H1 (cell line): ENCODE data around the gene ANKRD53. TPM values are rescaled to one million over a fixed set of nuclear protein-coding genes. Genes with fewer than 3 reads are reported as not detected.

Experiments
- GABPA ChIP-seq: IDR thresholded peaks from 2 replicates; pipeline ENCODE4 v1.6.1; 2011; ENCODE audit warnings: mild to moderate bottlenecking, low read length, moderate library complexity, borderline replicate concordance; ENCODE audit not compliant: insufficient read depth
- RNF2 ChIP-seq: fragments of 200-900, 300-1000 bp; sonication (generic); IDR thresholded peaks from 2 replicates; pipeline ENCODE4 v1.7.1; 2016; ENCODE audit warnings: borderline replicate concordance, low read depth, mild to moderate bottlenecking, antibody characterized with exemption, low read length; ENCODE audit not compliant: poor library complexity, severe bottlenecking; ENCODE audit errors: missing control alignments
- SIRT6 ChIP-seq: IDR thresholded peaks from one replicate; pipeline ENCODE4 v1.7.1; 2012; ENCODE audit warnings: low read length, inconsistent platforms
- TEAD4 ChIP-seq: IDR thresholded peaks from 2 replicates; pipeline ENCODE4 v1.6.1; 2012; ENCODE audit warnings: low read depth, low read length, inconsistent platforms, mixed read lengths
- polyA plus RNA-seq, 7 experiments: library from polyadenylated mRNA; depleted of rRNA in 3 of 7; stranded (reverse) in 5 of 7; unstranded in 2 of 7; fragments of >200 nt in 5 of 7; fragments of 200-250 nt in 2 of 7; gene quantifications; 1 replicate in 5 of 7; 2 replicates in 1 of 7; 4 replicates in 1 of 7; pipeline versions ENCODE4 v1.2.1 to v1.2.3, GENCODE V29; 2011 to 2013; ENCODE audit warnings: missing spikeins in 2 of 7, mixed read lengths in 2 of 7
- total RNA-seq: library from RNA; stranded (reverse); fragmentation: NEBNext Ultra II Directional; extraction: Animal tissue kit (Norgen Biotek cat#: 25700); gene quantifications from 2 replicates; pipeline ENCODE4 v1.2.1, GENCODE V29; 2021
- TF ChIP-seq, protein P1 (sequence below): IDR thresholded peaks from 2 replicates; pipeline ENCODE4 v1.6.1; 2012; ENCODE audit warnings: inconsistent platforms
- TF ChIP-seq, protein P2 (sequence below): IDR thresholded peaks from 2 replicates; pipeline ENCODE4 v1.6.1; 2012; ENCODE audit warnings: inconsistent platforms

ANKRD53 gene
- total and polyA plus RNA-seq, 2 of the 8 experiments (the other 6 are each of a cell fraction or from before 2014, with no cell fraction given), result 0.39 to 0.70 TPM

DNA sequence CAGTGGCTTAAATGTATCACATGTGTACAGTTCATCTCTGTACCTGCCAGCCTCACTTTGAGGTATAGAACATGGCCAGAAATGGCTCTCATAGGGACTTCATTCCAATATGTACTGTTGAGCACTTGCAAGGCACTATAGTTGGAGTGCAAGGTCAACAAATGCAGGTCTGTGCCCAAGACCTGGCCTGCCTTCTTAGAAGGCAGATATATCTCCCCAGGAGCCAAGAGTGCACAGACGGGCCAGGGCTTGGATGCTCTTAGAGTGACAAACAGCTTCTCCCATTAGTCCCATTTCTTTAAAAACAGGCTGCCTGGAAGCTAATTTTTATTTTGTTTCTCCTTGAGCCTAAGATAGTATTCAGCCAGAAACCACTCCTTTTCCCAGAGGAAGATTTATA lies 9.0 kb downstream of the ANKRD53 start (continued):
- no peak for TF ChIP-seq TEAD4
- TF ChIP-seq, protein P1, sequence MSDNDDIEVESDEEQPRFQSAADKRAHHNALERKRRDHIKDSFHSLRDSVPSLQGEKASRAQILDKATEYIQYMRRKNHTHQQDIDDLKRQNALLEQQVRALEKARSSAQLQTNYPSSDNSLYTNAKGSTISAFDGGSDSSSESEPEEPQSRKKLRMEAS, result no peak
- TF ChIP-seq SIRT6, result no peak
- TF ChIP-seq GABPA, result no peak
- TF ChIP-seq RNF2, result no peak
- TF ChIP-seq, protein P2, sequence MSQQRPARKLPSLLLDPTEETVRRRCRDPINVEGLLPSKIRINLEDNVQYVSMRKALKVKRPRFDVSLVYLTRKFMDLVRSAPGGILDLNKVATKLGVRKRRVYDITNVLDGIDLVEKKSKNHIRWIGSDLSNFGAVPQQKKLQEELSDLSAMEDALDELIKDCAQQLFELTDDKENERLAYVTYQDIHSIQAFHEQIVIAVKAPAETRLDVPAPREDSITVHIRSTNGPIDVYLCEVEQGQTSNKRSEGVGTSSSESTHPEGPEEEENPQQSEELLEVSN, result no peak
